NB4 (cell line): Measurements from ENCODE around the gene GTF2F2.

Experiments used
- DNase-seq: peaks from one replicate; pipeline ENCODE4 v3.0.0; 2010; ENCODE audit warnings: low read depth
- H3K4me3 ChIP-seq: one replicate; pipeline ENCODE4 v1.5.1; 2011; ENCODE audit warnings: mild to moderate bottlenecking, low read depth, low read length, moderate library complexity
- MAX ChIP-seq: IDR thresholded peaks from 2 replicates; pipeline ENCODE4 v1.6.1; 2011; ENCODE audit warnings: low read depth, low read length
- MYC ChIP-seq: IDR thresholded peaks from 2 replicates; pipeline ENCODE4 v1.6.1; 2011; ENCODE audit warnings: low read depth, low read length
- POLR2A ChIP-seq: IDR thresholded peaks from 2 replicates; pipeline ENCODE4 v1.6.1; 2011; ENCODE audit warnings: mild to moderate bottlenecking; ENCODE audit not compliant: insufficient read length; ENCODE audit errors: extremely low read depth
- TF ChIP-seq, protein P1 (sequence below): IDR thresholded peaks from one replicate; pipeline ENCODE4 v1.5.1; 2012; ENCODE audit warnings: low read depth, low read length

GTF2F2 gene

GRCh38 chr13:45310341-45311131 is 190.2 kb downstream of the GTF2F2 start:
- no peak for DNase-seq
- H3K4me3 ChIP-seq, result no peak overlapping the region
- TF ChIP-seq POLR2A, result no peak
- TF ChIP-seq, protein P1, sequence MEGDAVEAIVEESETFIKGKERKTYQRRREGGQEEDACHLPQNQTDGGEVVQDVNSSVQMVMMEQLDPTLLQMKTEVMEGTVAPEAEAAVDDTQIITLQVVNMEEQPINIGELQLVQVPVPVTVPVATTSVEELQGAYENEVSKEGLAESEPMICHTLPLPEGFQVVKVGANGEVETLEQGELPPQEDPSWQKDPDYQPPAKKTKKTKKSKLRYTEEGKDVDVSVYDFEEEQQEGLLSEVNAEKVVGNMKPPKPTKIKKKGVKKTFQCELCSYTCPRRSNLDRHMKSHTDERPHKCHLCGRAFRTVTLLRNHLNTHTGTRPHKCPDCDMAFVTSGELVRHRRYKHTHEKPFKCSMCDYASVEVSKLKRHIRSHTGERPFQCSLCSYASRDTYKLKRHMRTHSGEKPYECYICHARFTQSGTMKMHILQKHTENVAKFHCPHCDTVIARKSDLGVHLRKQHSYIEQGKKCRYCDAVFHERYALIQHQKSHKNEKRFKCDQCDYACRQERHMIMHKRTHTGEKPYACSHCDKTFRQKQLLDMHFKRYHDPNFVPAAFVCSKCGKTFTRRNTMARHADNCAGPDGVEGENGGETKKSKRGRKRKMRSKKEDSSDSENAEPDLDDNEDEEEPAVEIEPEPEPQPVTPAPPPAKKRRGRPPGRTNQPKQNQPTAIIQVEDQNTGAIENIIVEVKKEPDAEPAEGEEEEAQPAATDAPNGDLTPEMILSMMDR, result no peak
- no peak for TF ChIP-seq MAX
- no peak for TF ChIP-seq MYC

GRCh38 chr13:45314822-45315221 is 194.5 kb downstream of the GTF2F2 start:
- no peak overlapping the region for H3K4me3 ChIP-seq
- TF ChIP-seq, protein P1, result no peak
- TF ChIP-seq MAX (no peak), POLR2A (no peak), MYC (no peak)
- no peak for DNase-seq

GRCh38 chr13:45315520-45316167 is 195.3 kb downstream of the GTF2F2 start:
- DNase-seq, result no peak
- H3K4me3 ChIP-seq, result no peak overlapping the region
- TF ChIP-seq MAX, result no peak
- no peak for TF ChIP-seq MYC
- no peak for TF ChIP-seq POLR2A
- TF ChIP-seq, protein P1, result no peak

DNA sequence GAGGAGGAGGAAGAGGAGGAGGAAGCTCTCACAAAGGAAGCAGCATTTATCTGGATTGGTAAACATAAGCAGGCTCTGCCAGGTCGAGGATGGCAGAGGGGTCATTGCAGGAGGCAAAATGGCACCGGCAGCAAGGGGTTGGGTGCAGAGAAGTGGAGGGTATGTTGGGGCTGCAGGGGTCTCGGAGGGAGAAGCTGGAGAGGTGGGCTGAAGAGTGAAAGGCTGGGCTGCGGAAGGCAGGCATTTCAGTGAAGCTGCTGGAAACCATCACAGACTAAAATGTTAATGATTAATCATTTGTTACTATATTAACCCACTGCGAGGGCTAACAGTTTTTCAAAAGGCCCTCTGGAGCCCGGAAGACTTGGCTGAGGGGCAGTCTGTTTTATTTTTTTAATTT is 196.0 kb downstream of the GTF2F2 start:
- TF ChIP-seq, protein P1, result no peak
- TF ChIP-seq MAX (no peak), MYC (no peak), POLR2A (no peak)
- no peak overlapping the region for H3K4me3 ChIP-seq
- no peak for DNase-seq

DNA sequence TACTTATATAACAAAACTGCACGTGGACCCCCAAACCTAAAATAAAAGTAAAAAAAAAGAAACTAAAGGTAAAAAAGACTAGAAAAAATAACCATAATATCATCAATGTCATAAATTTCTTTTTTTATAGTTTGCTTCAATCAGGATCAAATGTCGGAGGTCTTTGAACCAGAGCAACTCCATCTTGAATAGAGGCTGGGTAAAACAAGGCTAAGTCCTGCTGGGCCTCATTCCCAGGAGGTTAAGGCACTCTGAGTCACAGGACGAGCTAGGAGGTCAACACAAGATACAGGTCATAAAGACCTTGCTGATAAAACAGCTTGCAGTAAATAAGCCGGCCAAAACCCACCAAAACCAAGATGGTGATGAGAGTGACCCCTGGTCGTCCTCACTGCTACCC is 196.7 kb downstream of the GTF2F2 start:
- no peak for DNase-seq
- H3K4me3 ChIP-seq, result no peak overlapping the region
- no peak for TF ChIP-seq MAX
- no peak for TF ChIP-seq MYC
- no peak for TF ChIP-seq POLR2A
- TF ChIP-seq, protein P1, result no peak
